GM11168 (cell line): ENCODE results near the gene TRNAU1AP.

Source experiments
- in situ Hi-C: fragments of 300-500 bp; cut with MboI; formaldehyde crosslinking; loops from one replicate; pipeline ENCODE4 v1.12.0; 2022; ENCODE audit warnings: low sequenced_read_pairs; ENCODE audit not compliant: unreplicated experiment

TRNAU1AP gene

DNA sequence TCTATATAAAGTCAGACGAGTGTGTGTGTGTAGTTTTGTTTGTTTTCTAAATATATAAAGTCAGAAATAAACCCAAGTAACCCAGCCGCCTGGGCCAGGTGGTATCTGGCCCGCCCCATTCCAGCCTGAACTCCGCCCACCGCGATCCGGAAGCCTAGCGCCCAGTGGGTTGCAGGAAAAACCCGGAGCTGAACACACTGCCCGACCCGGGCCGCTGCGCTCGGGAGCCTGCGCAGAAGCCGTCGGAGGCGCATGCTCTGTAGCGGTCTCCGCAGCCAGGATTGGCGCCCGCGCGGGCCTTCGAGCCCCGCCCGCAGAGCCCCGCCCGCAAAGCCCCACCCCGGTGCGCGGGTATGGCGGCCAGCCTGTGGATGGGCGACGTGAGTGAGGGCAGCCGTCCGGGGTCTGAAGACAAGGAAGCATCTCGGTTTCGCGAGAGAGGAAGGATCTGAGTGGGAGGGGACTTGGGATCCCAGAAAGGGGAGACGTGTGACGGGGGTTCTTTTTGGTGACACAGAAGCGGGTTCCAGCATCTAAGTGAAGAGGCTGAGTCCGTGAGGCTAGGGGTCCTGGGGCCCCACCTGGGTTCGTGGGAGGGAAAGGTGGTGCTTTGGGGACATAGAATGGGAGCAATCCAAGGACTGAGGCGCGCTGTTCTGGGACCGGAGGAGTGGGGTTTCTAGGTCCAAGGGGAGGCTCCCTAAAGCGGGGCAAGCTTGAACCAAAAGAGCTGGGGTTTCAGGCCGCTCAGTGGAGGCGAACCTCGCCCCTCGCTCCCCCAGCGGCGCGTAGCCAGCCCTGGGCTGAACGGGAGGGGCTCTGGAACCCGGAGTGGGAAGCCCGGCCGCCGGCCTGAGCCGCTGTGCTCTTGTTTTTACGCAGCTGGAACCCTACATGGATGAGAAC lies at the start of gene TRNAU1AP:
Gene TRNAU1AP (plus strand): TSS at position 328 of the 906 bp plus-strand sequence. CDS start 26 bp downstream, at position 354.
- in situ Hi-C loops: no loop called here

DNA sequence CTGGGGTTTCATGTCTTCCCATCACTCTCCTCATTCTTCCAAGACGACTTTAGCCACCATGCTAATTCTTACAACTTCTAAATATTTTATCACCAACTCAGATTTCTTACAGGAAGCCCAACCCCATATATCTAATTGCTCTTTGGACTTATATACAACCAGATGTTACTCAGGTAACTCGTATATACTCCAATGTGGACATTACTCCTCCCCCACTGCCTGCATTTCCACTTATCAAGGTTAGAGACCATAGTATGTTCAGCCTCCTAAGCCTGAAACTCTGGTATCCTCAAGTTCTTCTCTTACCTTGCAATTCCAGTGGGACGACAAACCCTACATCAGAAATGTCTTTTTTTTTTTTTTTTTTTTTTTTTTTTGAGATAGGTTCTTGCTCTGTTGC lies 49.8 kb upstream of the TRNAU1AP start:
- in situ Hi-C loops: no loop called here

GRCh38 chr1:28505406-28506187 lies 47.3 kb upstream of the TRNAU1AP start, which contains the start of gene RCC1:
TSS of gene RCC1 (plus strand) at chr1:28506043. CDS start at chr1:28529867, 23,824 bp downstream.
- in situ Hi-C loops: no loop called here

GRCh38 chr1:28506907-28507246 lies 46.0 kb upstream of the TRNAU1AP start:
- in situ Hi-C loops: no loop called here

- in situ Hi-C loops: no loop called here
Observed at GRCh38 chr1:28507247-28507645, 45.6 kb upstream of the TRNAU1AP start.

- in situ Hi-C loops: no loop called here
Observed at GRCh38 chr1:28507646-28508434, 45.0 kb upstream of the TRNAU1AP start.

- in situ Hi-C loops: no loop called here
Observed at GRCh38 chr1:28508435-28508754, 44.5 kb upstream of the TRNAU1AP start.

DNA sequence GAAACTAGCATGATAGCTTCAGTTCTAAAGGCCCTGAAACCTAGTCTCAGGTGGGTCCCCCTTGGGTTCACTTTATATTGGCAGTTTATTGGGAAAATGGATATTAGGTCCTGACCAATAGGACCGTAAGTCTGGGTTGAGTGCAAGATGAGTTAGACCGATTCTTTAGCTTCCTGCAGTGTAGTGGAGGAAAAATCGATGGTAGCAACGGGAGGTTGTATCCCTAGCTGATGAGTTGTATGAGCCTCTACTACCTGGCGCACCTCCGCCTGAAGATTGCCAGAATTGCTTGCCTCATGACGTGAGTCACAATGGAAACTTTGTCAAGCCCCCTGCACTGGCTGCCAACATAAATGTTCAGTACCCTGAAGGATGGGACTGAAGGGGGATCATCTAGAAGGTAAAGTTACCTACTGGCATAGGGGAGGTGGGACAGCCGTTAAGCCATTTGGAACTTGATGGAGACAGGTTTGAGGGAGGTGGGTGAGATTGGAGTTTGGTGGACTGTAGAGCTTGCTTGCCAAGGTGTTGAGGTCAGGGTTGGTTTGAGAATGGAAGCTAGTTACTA lies 43.1 kb upstream of the TRNAU1AP start:
- in situ Hi-C loops: loop anchor here (10.0 kb wide), 1 partner anchor 355 kb away; no protein-coding TSS in a partner anchor

DNA sequence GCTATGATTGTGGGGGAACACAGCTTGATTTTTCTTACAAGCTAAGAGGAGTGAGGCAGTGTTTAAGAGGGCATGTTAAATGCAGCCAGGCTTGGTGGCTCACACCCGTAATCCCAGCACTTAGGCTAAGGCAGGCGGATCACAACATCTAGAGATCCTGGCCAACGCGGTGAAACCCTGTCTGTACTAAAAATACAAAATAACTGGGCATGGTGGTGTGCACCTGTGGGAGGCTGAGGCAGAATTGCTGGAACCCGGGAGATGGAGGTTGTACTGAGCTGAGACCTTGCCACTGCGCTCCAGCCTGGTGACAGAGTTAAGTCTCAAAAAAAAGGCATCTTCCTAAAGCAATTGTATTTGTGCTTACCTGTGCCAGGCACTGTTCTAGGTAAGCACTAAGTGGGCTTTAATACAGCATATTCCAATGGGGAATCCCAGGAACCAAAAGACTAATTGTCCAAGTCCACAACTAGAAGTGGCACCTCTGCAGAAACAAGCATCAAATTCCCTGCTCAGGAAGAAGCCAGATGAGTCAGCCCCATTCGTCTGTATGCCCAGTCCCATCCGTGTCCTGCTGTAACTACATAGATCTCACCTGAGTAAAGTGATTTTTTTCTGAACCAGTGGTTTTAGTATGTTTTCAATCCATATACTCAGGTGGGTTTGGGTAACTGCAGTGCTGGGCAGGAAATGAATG lies 42.5 kb upstream of the TRNAU1AP start:
- in situ Hi-C loops: loop anchor here (10.0 kb wide), 1 partner anchor 354 kb away; no protein-coding TSS in a partner anchor

GRCh38 chr1:28510970-28511440 lies 41.9 kb upstream of the TRNAU1AP start:
- in situ Hi-C loops: loop anchor here (10.0 kb wide), 1 partner anchor 354 kb away; no protein-coding TSS in a partner anchor

- in situ Hi-C loops: loop anchor here (10.0 kb wide), 1 partner anchor 353 kb away; no protein-coding TSS in a partner anchor
Observed at GRCh38 chr1:28512058-28512611, 40.8 kb upstream of the TRNAU1AP start.

DNA sequence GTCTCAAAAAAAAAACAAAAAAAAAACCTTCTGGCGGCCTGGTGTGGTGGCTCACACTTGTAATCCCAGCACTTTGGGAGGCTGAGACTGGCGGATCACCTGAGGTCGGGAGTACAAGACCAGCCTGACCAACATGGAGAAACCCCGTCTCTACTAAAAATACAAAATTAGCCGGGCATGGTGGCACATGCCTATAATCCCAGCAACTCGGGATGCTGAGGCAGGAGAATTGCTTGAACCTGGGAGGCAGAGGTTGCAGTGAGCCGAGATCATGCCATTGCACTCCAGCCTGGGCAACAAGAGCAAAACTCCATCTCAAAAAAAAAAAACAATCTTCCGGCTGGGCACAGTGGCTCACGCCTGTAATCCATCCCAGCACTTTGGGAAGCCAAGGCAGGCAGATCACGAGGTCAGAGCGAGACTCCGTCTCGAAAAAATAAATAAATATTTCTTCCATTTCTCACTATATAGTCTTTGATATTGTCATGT lies 38.4 kb upstream of the TRNAU1AP start:
- in situ Hi-C loops: loop anchor here (10.0 kb wide), 1 partner anchor 350 kb away; no protein-coding TSS in a partner anchor

DNA sequence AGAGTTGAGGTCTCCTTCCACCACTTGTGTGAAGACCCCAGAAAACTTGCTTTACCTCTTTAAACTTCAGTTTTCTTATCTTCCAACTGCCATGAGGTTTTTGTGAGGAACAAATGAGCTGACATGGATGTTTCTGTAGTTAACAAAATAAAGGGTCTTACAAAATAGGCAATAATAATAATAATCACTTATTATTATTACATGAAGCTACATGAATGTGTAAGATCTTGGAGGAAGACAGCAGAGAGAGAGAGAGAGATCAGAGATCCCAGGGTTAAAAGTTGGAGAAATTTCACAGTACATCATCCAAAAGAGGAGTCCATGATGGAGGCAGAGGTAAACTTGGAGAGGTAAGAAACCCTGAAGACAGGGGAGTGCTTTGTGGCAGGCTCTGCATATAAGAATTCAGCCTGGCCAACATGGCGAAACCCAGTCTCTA lies 36.3 kb upstream of the TRNAU1AP start:
- in situ Hi-C loops: loop anchor here (10.0 kb wide), 1 partner anchor 348 kb away; no protein-coding TSS in a partner anchor

DNA sequence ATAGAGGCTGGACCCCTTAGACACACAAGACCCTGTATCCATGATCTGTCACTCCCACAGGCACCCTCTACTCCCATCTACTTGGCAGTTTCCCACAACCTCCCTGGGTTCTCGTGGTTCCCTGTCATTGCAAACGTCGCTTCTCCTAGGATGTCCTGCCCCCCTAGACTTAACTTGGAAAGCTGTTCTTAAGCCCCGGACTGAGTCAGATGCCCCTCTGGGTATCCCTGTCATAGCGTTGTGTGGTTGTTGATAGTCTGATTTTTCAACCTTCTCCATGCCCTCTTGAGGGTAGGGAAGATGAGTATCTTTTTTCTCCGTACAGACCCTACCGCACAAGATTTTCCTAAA lies 35.3 kb upstream of the TRNAU1AP start:
- in situ Hi-C loops: loop anchor here (10.0 kb wide), 1 partner anchor 347 kb away; no protein-coding TSS in a partner anchor

GRCh38 chr1:28518000-28518744 lies 34.7 kb upstream of the TRNAU1AP start:
- in situ Hi-C loops: loop anchor here (10.0 kb wide), 1 partner anchor 347 kb away; no protein-coding TSS in a partner anchor

- in situ Hi-C loops: loop anchor here (10.0 kb wide), 1 partner anchor 346 kb away; no protein-coding TSS in a partner anchor
Observed at GRCh38 chr1:28518745-28519341, 34.0 kb upstream of the TRNAU1AP start.
